Gastroesophageal sphincter (tissue), 3 donors: ENCODE data around the gene UBE2M.

Source experiments
- POLR2A ChIP-seq, 2 donors: fragments of 450-650 bp; IDR thresholded peaks; one replicate each; pipeline ENCODE4 v1.6.1; 2017; ENCODE audit warnings: antibody characterized with exemption in 2 of 2, mild to moderate bottlenecking in 2 of 2, moderate library complexity in 1 of 2
- TF ChIP-seq, protein P1 (sequence below), 4 experiments: fragments of 200-600 bp in 2 of 4; fragments of 450-650 bp in 2 of 4; sonication (generic) in 1 of 4; IDR thresholded peaks; one replicate each; pipeline ENCODE4 v1.5.1; 2017 to 2019; ENCODE audit warnings: antibody characterized with exemption in 4 of 4, mild to moderate bottlenecking in 2 of 4, moderate library complexity in 2 of 4

DNA sequence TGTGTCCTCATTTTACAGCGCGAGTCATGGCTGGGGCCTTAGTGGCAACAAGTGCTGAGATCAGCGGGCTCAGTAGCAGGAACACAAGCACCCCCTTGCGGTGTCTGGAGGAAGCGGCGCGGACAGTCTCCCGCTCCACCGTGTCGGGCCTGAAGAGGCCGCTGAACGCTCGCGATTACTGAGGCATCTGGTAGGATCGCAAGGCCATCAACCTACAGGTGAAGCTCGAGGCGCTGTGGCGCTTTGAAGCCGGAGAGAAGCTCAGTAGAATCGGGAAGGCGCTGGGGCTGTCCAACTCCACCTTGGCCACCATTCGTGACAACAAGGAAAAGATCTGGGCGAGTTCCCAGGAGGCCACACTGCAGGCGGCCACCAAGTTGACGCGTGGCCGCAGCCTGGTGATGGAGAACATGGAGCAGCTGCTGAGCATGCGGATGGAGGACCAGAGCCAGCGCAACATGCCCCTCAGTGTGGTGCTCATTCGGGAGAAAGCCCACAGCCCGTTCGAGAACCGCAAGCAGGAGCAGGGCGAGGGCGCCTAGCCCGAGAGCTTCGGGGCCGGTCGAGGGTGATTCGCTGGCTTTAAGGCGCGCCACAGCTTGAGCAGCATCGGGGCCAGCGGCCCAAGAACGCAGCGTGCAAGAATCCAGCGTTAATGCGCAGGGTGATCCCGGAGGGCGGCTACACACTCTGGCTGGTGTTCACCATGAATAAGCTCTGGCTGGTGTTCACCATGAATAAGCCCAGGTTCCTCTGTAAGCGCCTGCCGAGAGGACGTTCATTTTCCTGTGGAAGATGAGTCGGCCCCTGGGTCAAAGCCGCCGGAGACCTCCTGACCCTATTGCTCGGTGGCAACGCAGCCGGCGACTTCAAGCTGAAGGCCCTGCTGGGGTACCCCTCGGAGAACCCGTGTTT, 23.1 kb upstream of the UBE2M start:
- TF ChIP-seq, protein P1, sequence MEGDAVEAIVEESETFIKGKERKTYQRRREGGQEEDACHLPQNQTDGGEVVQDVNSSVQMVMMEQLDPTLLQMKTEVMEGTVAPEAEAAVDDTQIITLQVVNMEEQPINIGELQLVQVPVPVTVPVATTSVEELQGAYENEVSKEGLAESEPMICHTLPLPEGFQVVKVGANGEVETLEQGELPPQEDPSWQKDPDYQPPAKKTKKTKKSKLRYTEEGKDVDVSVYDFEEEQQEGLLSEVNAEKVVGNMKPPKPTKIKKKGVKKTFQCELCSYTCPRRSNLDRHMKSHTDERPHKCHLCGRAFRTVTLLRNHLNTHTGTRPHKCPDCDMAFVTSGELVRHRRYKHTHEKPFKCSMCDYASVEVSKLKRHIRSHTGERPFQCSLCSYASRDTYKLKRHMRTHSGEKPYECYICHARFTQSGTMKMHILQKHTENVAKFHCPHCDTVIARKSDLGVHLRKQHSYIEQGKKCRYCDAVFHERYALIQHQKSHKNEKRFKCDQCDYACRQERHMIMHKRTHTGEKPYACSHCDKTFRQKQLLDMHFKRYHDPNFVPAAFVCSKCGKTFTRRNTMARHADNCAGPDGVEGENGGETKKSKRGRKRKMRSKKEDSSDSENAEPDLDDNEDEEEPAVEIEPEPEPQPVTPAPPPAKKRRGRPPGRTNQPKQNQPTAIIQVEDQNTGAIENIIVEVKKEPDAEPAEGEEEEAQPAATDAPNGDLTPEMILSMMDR (IDR thresholded peaks at IDR 0.05) = peak in 3 of 4 experiments; percentile 95 to 98 (median 96)
- TF ChIP-seq POLR2A (IDR thresholded peaks at IDR 0.05) = no peak
